SU-DHL-6 (cell line): Measurements from ENCODE around the gene SCO2.

ENCODE experiments used
- H2AFZ ChIP-seq: fragments of 200-600 bp; sonication (generic); 2 replicates; pipeline ENCODE4 v1.6.1; 2014; ENCODE audit warnings: low read depth, mild to moderate bottlenecking, moderate library complexity, mixed read lengths, antibody characterized with exemption, low read length; ENCODE audit not compliant: severe bottlenecking
- H3F3A ChIP-seq: fragments of 200-600 bp; shearing (Covaris generic); 2 replicates; pipeline ENCODE4 v1.6.0; 2016; ENCODE audit warnings: antibody characterized with exemption, mild to moderate bottlenecking; ENCODE audit not compliant: insufficient read depth
- H3K27ac ChIP-seq: fragments of 200-600 bp; sonication (generic); 2 replicates; pipeline ENCODE4 v1.5.1; 2016; ENCODE audit warnings: low read depth, mild to moderate bottlenecking, low read length, moderate library complexity, mixed read lengths
- H3K27me3 ChIP-seq: fragments of 200-600 bp; sonication (generic), shearing (Covaris generic); 2 replicates; pipeline ENCODE4 v1.6.0; 2014; ENCODE audit warnings: mild to moderate bottlenecking, low read length
- H3K36me3 ChIP-seq: fragments of 200-600 bp; sonication (generic); 2 replicates; pipeline ENCODE4 v1.6.1; 2014; ENCODE audit warnings: mild to moderate bottlenecking, low read length, mixed read lengths
- H3K4me2 ChIP-seq: fragments of 300-600, 200-600 bp; shearing (Covaris generic), sonication (generic); 2 replicates; pipeline ENCODE4 v1.6.0; 2014; ENCODE audit warnings: low read length, low read depth, mild to moderate bottlenecking; ENCODE audit not compliant: poor library complexity, severe bottlenecking
- H3K4me3 ChIP-seq: fragments of 200-600 bp; sonication (generic); 2 replicates; pipeline ENCODE4 v1.5.1; 2014; ENCODE audit warnings: antibody characterized with exemption, low read length, mild to moderate bottlenecking, mixed read lengths; ENCODE audit not compliant: insufficient read depth, poor library complexity, severe bottlenecking
- H3K79me2 ChIP-seq: fragments of 200-600 bp; sonication (generic); 2 replicates; pipeline ENCODE4 v1.6.1; 2014; ENCODE audit warnings: mild to moderate bottlenecking, low read length, moderate library complexity; ENCODE audit not compliant: insufficient read depth
- H3K9ac ChIP-seq: fragments of 200-600 bp; sonication (generic); 2 replicates; pipeline ENCODE4 v1.7.0; 2014; ENCODE audit warnings: mild to moderate bottlenecking, low read length
- H3K9me2 ChIP-seq: fragments of 200-600 bp; sonication (generic); replicated peaks from 2 replicates; pipeline ENCODE4 v1.6.1; 2014; ENCODE audit warnings: low read length; ENCODE audit not compliant: insufficient read depth
- H3K9me3 ChIP-seq: fragments of 200-600 bp; sonication (generic); 2 replicates; pipeline ENCODE4 v1.6.1; 2014; ENCODE audit warnings: low read length, mixed read lengths; ENCODE audit not compliant: insufficient read depth
- H4K20me1 ChIP-seq: fragments of 200-600 bp; sonication (generic); 2 replicates; pipeline ENCODE4 v1.6.1; 2014; ENCODE audit warnings: low read depth, mild to moderate bottlenecking, antibody characterized with exemption, low read length, moderate library complexity, mixed read lengths
- EZH2phosphoT487 ChIP-seq: fragments of 200-600 bp; sonication (generic), shearing (Covaris generic); conservative IDR thresholded peaks from 2 replicates; pipeline ENCODE4 v1.6.1; 2018; ENCODE audit warnings: mild to moderate bottlenecking, antibody characterized with exemption, low read length, moderate library complexity, mixed read lengths
- TF ChIP-seq, protein P1 (sequence below): fragments of 200-600 bp; sonication (generic); IDR thresholded peaks from one replicate; pipeline ENCODE4 v1.5.1; 2017; ENCODE audit warnings: antibody characterized with exemption, mild to moderate bottlenecking, low read length, moderate library complexity; ENCODE audit not compliant: insufficient read depth, poor library complexity, severe bottlenecking

Gene SCO2

DNA sequence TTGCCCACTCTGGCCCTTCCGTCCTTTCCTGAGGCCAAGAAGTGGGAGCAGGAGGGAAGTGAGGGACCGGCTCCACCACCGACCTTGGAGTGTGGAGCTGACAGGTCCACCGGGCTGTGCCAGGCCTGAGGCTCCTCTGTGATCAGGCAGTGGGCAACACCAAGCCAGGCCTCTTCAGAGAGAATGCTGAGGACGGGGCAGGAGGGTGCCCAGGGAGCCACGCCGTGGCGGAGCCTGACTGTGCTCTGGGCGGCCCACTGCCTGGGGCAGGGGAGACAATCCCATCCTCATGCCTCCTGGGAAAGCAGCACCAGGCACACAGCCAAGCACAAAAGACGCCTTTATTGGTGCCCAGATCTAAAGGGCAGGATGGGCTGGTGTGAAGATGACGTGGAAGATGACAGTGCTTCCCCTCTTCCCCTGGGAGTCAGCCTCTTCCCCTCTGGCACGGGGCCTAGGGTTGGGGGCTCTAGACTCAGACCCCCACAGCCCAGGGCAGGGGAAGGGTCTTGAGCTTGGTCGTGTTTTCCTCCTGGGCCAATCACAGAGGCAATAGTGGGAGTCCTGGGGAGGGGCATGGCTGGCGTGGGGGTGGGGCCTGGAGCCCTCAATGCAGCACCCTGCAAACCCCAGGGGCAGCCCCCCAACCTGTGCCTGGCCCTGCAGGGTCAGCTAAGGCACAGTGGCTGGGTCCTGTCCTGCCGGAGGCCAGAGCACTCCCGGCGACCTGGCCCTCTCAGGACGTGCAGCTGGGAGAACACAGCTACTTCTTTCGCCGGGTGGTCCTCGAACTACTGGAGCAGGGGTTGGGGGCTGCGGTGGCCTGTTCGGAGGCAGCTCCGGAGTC, 22.5 kb downstream of the SCO2 start:
- H2AFZ ChIP-seq = no peak overlapping the region
- no peaks in the 10 kb centered on the region for H3K27me3 ChIP-seq
- no peak overlapping the region for H3K9ac ChIP-seq
- H4K20me1 ChIP-seq = no peaks in the 10 kb centered on the region
- H3K9me3 ChIP-seq = no peaks in the 10 kb centered on the region
- H3F3A ChIP-seq = no peaks in the 10 kb centered on the region
- H3K27ac ChIP-seq = no peak overlapping the region
- H3K4me3 ChIP-seq = no peak overlapping the region
- H3K36me3 ChIP-seq = no peaks in the 10 kb centered on the region
- peaks cover 6% of the 10 kb centered on the region; the same call in 1 of the 2 replicates for H3K79me2 ChIP-seq
- TF ChIP-seq, protein P1, sequence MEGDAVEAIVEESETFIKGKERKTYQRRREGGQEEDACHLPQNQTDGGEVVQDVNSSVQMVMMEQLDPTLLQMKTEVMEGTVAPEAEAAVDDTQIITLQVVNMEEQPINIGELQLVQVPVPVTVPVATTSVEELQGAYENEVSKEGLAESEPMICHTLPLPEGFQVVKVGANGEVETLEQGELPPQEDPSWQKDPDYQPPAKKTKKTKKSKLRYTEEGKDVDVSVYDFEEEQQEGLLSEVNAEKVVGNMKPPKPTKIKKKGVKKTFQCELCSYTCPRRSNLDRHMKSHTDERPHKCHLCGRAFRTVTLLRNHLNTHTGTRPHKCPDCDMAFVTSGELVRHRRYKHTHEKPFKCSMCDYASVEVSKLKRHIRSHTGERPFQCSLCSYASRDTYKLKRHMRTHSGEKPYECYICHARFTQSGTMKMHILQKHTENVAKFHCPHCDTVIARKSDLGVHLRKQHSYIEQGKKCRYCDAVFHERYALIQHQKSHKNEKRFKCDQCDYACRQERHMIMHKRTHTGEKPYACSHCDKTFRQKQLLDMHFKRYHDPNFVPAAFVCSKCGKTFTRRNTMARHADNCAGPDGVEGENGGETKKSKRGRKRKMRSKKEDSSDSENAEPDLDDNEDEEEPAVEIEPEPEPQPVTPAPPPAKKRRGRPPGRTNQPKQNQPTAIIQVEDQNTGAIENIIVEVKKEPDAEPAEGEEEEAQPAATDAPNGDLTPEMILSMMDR = no peak
- TF ChIP-seq EZH2phosphoT487 = no peak
- H3K4me2 ChIP-seq = no peak overlapping the region
- no peaks in the 10 kb centered on the region for H3K9me2 ChIP-seq

DNA sequence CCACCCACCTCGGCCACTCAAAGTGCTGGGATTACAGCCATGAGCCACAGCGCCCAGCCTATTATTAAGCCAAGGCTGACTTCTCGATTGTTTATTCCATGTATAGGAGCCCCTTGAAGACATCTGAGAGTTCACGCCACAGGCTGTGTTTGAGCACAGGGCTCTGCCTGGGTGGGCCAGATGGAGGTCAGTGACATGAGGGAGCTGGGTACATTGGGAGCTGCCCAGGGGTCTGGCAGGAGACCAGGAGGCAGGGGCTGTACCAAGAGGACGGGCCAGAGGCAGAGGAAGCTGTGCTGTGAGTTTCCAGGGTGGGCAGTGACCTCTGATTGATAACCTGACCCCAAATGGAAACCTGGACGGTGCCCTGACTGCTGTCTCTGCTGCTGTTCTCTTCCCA, 23.3 kb downstream of the SCO2 start:
- Histone ChIP-seq H3K9me2 (no peaks in the 10 kb centered on the region), H3K27me3 (no peaks in the 10 kb centered on the region), H4K20me1 (no peaks in the 10 kb centered on the region), H3K79me2 (peaks cover 4% of the 10 kb centered on the region; the same call in 1 of the 2 replicates), H2AFZ (no peak overlapping the region), H3K9ac (no peak overlapping the region), H3F3A (no peaks in the 10 kb centered on the region), H3K9me3 (no peaks in the 10 kb centered on the region), H3K4me2 (no peak overlapping the region), H3K36me3 (no peaks in the 10 kb centered on the region), H3K27ac (no peak overlapping the region), H3K4me3 (no peak overlapping the region)
- TF ChIP-seq EZH2phosphoT487 = no peak
- TF ChIP-seq, protein P1 = no peak

DNA sequence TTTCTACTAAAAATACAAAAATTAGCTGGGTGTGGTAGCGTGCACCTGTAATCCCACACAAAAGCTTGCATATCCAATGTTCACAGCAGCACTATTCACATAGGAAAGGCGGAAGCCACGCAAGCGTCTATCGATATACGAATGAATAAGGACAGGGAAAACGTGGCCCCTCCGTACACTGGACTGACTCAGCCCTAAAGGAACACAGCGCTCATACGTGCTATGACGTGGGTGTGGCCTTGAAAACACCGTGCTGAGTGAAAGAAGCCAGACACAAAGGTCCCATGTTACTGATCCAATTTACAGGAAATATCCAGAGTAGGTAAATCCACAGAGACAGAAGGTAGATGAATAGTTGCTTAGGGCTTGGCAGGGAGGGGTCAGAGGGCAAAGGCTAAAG, 24.9 kb downstream of the SCO2 start:
- Histone ChIP-seq H2AFZ (no peak overlapping the region), H3K4me2 (no peak overlapping the region)

More for the DNA sequence above, 24.9 kb downstream of the SCO2 start:
- no peak overlapping the region for H3K4me3 ChIP-seq
- H3K36me3 ChIP-seq = no peaks in the 10 kb centered on the region
- H3K79me2 ChIP-seq = no peaks in the 10 kb centered on the region
- H3F3A ChIP-seq = no peaks in the 10 kb centered on the region
- H3K27ac ChIP-seq = no peak overlapping the region
- no peaks in the 10 kb centered on the region for H3K9me3 ChIP-seq
- H4K20me1 ChIP-seq = no peaks in the 10 kb centered on the region
- no peaks in the 10 kb centered on the region for H3K9me2 ChIP-seq
- H3K9ac ChIP-seq = no peak overlapping the region
- no peak for TF ChIP-seq EZH2phosphoT487
- TF ChIP-seq, protein P1 = no peak
- H3K27me3 ChIP-seq = no peaks in the 10 kb centered on the region
